Naive thymus-derived CD8-positive, alpha-beta T cell (primary cell): ENCODE results near the gene USP8. TPM values are rescaled to one million over a fixed set of nuclear protein-coding genes. Genes with fewer than 3 reads are reported as not detected.
"Not testable (repeated sequence)": the region's sequence is repeated elsewhere in the genome, so short reads cannot be mapped to it uniquely, and the experiment has no call there.

Experiments
- ATAC-seq, 2 donors: fragments of 150-1000 bp; cut with Tn5 transposase in 1 of 2; sonication (Bioruptor Pico), chemical (Tn5 transposase) in 1 of 2; 1 replicate in 1 of 2; 2 replicates in 1 of 2; pipeline ENCODE4 v1.10.0; 2021; ENCODE audit warnings: mild to moderate bottlenecking in 2 of 2, moderate library complexity in 2 of 2
- POLR2A ChIA-PET: fragments of 350-600 bp; sonication (Branson Sonifier 250); formaldehyde crosslinking; loops from one replicate; lab custom pipeline; 2021; ENCODE audit warnings: antibody characterized with exemption; lab: Charles Lee
- DNase-seq, 10 donors: peaks; one replicate each; pipeline versions ENCODE4 v3.0.0 to v3.0.0-alpha.2; 2020 to 2022
- H3K27ac Mint-ChIP-seq, 10 donors: one replicate each; pipeline ENCODE4 v1.8.0; 2020 to 2022; ENCODE audit warnings: mild to moderate bottlenecking in 10 of 10, mixed read lengths in 10 of 10, moderate library complexity in 4 of 10, inconsistent platforms in 1 of 10
- H3K27me3 Mint-ChIP-seq, 5 donors: one replicate each; pipeline ENCODE4 v1.8.0; 2021 to 2022; ENCODE audit warnings: mixed read lengths in 5 of 5
- H3K36me3 Mint-ChIP-seq, 3 donors: one replicate each; pipeline ENCODE4 v1.8.0; 2020 to 2022; ENCODE audit warnings: mixed read lengths in 3 of 3, mild to moderate bottlenecking in 2 of 3, inconsistent platforms in 1 of 3
- H3K4me1 Mint-ChIP-seq, 4 donors: one replicate each; pipeline ENCODE4 v1.8.0; 2021 to 2022; ENCODE audit warnings: mixed read lengths in 4 of 4
- H3K4me3 Mint-ChIP-seq, 10 donors: one replicate each; pipeline ENCODE4 v1.8.0; 2020 to 2022; ENCODE audit warnings: mild to moderate bottlenecking in 10 of 10, mixed read lengths in 10 of 10, moderate library complexity in 6 of 10, inconsistent platforms in 1 of 10
- H3K9me3 Mint-ChIP-seq, 9 donors: one replicate each; pipeline ENCODE4 v1.8.0; 2020 to 2022; ENCODE audit warnings: mixed read lengths in 9 of 9, mild to moderate bottlenecking in 3 of 9, inconsistent platforms in 1 of 9, moderate library complexity in 1 of 9
- polyA plus RNA-seq, 3 donors: library from polyadenylated mRNA; unstranded; fragments of 300-500 nt; fragmentation: Illumina TruSeq; gene quantifications; one replicate each; pipeline ENCODE4 v1.2.3, GENCODE V29; 2021
- total RNA-seq, 8 experiments: library from RNA in 2 of 8; stranded (reverse) in 2 of 8; gene quantifications; one replicate each; pipeline ENCODE4 v1.2.3 and lab custom pipeline; 2021 to 2026

USP8 gene
- total RNA-seq (10 to 100 TPM; 62.1 to 72.0 TPM), polyA plus RNA-seq (10 to 100 TPM; 27.5 to 29.7 (median 28.7) TPM), total RNA-seq (lab: John Stamatoyannopoulos, UW) (64.1 to 115 (median 101) reads per million in 6 experiments)

DNA sequence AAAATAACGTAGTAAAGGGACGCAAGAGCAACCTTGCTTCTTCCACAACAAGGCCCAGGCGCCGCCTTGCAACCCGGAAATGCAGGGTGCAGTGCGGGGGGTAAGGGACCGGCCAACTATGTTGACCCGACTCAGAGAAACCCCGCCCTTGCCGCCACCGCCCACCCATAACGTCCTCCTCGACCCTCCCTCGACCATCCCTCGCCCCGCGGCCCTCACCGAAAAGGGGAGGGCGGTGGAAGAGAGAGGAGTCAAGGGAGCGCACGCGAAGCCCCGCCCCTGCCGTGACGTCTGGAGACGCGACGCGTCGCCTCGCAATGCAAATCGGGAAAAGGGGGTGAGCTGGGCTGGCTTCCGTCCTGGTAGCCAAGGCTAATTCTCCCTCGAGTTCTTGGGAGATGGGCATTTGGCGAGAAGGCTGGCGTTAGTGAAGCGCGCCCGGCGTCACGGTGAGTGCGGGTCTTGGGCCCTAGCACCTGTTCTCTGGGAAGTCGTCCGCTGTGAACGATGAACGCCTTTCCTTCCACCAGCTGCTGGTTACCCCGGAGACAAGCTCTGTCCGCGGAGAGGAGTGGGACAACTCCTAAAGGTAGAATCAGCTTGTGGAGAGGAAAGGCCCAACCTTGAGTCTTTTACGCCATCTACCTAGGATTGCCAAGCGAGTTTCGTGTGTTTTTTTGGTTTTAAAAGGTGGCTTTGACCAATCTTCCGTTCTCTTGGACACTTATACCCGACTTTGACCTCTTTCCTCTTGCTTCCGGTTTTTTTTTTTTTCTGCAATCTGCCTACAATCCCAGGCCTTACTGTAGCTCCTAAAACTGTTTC is at the start of gene USP8:
USP8 (plus strand) TSS at position 340 of the 825 bp plus-strand sequence. CDS start 14,669 bp downstream, outside the sequence.
- Mint-ChIP-seq H3K36me3 (peaks cover 0 to 16% (median 0%) of the 10 kb centered on the region in 3 donors), H3K4me3 (peak within 1 kb of the TSS; percentile 92 to 100 (median 97)), H3K27me3 (no peaks in the 10 kb centered on the region), H3K9me3 (no peaks in the 10 kb centered on the region), H3K4me1 (peaks cover 13 to 49% (median 40%) of the 10 kb centered on the region in 4 donors), H3K27ac (peak within 1 kb of the TSS; percentile 92 to 99 (median 97))
- POLR2A ChIA-PET: interaction anchor here (0.7 to 4.2 kb wide), 5 partner anchors 50 to 483 kb away, joined by 3 to 97 read pairs (median 4); partner anchors contain the start of gene GABPB1
- DNase-seq (peak; percentile 86 to 95 (median 90)), ATAC-seq (peak; percentile 90 to 91)

DNA sequence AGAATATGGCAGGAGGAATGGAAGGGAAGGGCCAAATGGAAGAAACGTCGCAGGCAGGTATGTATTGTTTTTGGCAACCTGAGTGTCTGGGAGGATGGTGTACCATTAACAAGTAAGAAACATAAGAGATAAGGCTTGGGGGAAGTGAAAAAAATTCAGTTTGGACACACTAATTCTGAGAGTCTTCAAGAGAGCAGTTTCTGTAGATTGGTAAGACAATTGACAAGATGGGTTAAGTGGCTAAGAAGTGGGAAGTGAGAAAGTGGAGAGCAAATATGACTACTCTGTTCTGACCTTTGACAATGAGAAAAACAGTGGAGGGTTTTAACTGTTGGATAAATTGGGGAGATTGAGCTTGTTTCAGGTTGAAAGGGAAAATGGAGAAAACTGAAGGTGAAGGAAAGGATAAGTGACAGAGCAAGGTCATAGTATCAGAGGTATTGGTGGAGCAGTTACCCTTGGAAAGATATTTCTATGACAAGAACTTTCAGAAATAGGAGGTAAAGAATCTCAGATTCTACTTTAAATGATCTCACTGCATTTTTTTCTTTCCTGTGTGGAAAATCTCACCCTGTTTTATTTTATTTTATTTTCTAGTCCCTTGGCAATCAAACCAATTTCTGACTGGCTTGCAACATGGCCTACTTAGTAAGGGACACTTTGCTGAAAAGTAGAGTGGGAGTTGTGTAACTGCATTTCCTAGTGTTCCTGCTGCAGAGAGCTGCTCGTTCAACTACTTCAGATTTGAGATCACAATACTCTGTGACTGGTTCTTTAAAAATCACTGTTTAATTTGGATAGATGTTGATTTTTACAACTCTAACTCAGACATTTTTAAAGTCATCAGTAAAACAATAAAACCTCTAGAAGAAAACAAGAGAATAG is 46.1 kb upstream of the USP8 start:
- H3K36me3 Mint-ChIP-seq: peaks cover 0 to 2% (median 0%) of the 10 kb centered on the region in 3 donors
- POLR2A ChIA-PET: no interaction called here
- H3K27ac Mint-ChIP-seq: peak overlapping the region in 4 of 10 donors; percentile 3 to 23 (median 9)
- H3K4me1 Mint-ChIP-seq: peaks cover 9 to 10% (median 9%) of the 10 kb centered on the region in 4 donors
- DNase-seq (no peak), ATAC-seq (no peak)
- peaks cover 0 to 3% (median 0%) of the 10 kb centered on the region in 5 donors for H3K27me3 Mint-ChIP-seq
- no peak overlapping the region for H3K4me3 Mint-ChIP-seq
- no peaks in the 10 kb centered on the region for H3K9me3 Mint-ChIP-seq

DNA sequence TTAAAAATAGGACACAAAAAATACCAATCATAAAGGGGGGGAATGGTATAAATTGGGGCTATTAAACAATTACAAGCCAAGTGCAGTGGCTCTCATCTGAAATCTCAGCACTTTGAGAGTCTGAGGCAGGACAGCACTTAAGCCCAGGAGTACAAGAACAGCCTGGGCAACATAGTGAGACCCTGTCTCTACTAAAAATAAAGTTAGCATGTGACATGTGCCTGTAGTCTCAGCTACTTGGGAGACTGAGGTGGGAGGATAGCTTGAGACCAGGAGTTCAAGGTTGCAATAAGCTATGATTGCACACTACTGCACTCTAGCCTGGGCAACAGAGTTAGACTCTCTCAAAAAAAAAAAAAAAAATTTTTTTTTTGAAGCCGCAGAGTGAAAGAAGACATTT is 45.4 kb upstream of the USP8 start:
- ATAC-seq (no peak), DNase-seq (no peak)
- no peak overlapping the region for H3K4me3 Mint-ChIP-seq
- H3K27ac Mint-ChIP-seq: no peak overlapping the region
- POLR2A ChIA-PET: no interaction called here
- H3K9me3 Mint-ChIP-seq: no peaks in the 10 kb centered on the region
- H3K4me1 Mint-ChIP-seq: peaks cover 9 to 10% (median 9%) of the 10 kb centered on the region in 4 donors
- peaks cover 0 to 6% (median 0%) of the 10 kb centered on the region in 5 donors for H3K27me3 Mint-ChIP-seq
- peaks cover 0 to 2% (median 0%) of the 10 kb centered on the region in 3 donors for H3K36me3 Mint-ChIP-seq

DNA sequence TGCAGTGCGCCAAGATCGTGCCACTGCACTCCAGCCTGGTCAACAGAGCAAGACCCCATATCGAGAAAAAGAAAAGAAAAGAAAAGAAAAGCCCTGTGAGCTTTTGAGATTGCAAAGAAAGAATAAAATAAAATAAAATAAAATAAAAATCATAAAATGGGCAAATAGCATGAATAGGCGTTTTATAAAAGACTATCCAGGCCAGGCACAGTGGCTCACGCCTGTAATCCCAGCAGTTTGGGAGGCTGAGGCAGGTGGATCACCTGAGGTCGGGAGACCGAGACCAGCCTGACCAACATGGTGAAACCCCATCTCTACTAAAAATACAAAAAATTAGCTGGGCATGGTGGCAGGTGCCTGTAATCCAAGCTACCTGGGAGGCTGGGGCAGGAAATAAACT is 44.8 kb upstream of the USP8 start:
- ATAC-seq, DNase-seq, H3K27me3 Mint-ChIP-seq, POLR2A ChIA-PET, H3K9me3 Mint-ChIP-seq, H3K36me3 Mint-ChIP-seq, H3K4me1 Mint-ChIP-seq, H3K4me3 Mint-ChIP-seq, H3K27ac Mint-ChIP-seq: not testable (repeated sequence)

DNA sequence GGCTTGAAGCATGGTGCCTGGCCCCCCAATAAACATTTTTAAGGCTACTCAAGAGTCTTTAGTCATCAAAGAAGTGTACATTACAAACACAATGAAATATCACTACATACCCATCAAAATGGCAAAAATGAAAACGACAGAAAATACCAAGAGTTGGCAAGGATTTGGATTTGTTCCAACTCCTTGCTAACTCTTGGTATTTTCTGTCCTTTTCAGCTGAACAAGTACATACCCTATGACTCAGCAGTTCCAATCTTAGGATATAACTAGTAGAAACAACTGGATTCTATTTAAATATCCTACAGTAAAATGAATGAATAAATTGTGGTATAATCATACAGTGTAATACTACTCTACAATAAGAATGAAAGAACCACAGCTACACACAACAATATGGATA is 44.1 kb upstream of the USP8 start:
- Mint-ChIP-seq H3K9me3 (no peaks in the 10 kb centered on the region), H3K36me3 (peaks cover 0 to 2% (median 0%) of the 10 kb centered on the region in 3 donors), H3K27ac (no peak overlapping the region), H3K27me3 (peaks cover 0 to 6% (median 0%) of the 10 kb centered on the region in 5 donors), H3K4me1 (peaks cover 9 to 10% (median 9%) of the 10 kb centered on the region in 4 donors), H3K4me3 (no peak overlapping the region)
- DNase-seq (no peak), ATAC-seq (no peak)
- POLR2A ChIA-PET: interaction anchor here (0.7 kb wide), 1 partner anchor 1221 kb away, joined by 3 read pairs; no protein-coding TSS in a partner anchor

DNA sequence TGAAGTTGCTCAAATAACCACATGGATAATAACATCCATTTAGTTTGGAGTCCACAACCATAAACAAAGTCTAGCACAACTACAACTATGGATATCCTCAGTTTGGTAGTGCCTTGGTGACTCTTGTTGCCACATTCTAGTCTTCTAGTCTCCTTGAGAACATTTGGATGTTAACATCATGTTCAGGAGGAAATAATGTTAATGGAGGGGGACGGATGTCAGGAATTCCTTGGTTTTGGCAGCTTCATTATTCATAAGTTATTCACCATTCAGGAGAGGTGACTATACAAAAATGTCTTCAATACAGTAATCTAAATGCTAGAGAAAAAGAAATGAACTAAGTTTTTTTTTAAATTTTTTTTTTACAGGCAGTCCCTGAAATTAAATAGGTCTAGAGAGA is 42.8 kb upstream of the USP8 start:
- peaks cover 0 to 2% (median 0%) of the 10 kb centered on the region in 3 donors for H3K36me3 Mint-ChIP-seq
- H3K4me3 Mint-ChIP-seq: no peak overlapping the region
- H3K27ac Mint-ChIP-seq: no peak overlapping the region
- H3K9me3 Mint-ChIP-seq: no peaks in the 10 kb centered on the region
- DNase-seq (no peak), ATAC-seq (no peak)
- POLR2A ChIA-PET: no interaction called here
- H3K27me3 Mint-ChIP-seq: peaks cover 0 to 6% (median 0%) of the 10 kb centered on the region in 5 donors
- peaks cover 9 to 10% (median 9%) of the 10 kb centered on the region in 4 donors for H3K4me1 Mint-ChIP-seq

DNA sequence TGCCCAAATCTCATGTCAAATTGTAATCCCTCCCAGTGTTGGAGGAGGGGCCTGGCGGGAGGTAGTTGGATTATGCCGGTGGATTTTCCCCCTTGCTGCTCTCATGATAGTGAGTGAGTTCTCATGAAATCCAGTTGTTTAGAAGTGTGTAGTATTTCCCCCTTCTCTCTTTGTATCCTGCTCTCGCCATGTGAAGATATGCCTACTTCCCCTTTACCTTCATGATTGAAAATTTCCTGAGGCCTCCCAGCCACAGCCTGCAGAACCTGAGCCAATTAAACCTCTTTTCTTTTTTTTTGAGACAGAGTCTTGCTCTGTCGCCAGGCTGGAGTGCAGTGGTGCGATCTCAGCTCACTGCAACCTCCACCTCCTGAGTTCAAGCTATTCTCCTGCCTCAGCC is 41.8 kb upstream of the USP8 start:
- H3K4me3 Mint-ChIP-seq, POLR2A ChIA-PET, H3K36me3 Mint-ChIP-seq, DNase-seq, H3K27ac Mint-ChIP-seq, H3K9me3 Mint-ChIP-seq, H3K4me1 Mint-ChIP-seq, ATAC-seq, H3K27me3 Mint-ChIP-seq: not testable (repeated sequence)

DNA sequence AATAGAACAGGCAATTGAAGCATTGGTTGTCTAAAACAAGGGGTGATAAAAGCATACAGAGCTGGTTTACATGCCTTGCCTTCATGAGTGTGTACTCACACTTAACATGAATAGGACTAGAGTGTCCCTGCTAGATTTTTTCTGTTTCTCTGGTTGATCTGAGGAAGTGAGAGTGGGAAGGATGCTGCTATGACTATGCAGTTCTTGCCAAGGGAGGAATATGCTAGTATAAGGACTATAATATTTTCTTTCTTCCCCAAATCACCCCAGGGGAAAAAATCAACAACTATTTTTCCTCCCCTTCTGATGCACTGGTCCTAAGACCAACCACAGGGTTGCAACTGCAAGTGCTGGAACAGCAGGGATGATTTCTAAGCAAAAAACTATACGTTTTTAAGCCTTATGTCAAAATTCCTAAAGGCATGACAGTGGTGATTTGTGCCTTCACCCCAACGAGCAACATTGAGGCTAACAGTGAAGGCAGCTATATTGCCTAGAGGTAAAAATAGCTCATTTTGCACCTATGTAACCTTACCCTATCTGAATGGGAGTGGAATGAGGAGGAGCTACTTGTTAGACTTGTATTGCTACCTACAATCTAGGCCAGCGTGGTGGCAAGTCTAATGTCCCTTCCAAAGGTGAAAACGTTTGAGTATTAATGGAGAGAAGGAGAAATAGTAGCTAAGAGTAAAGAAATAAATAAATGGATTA is 33.5 kb upstream of the USP8 start:
- H3K36me3 Mint-ChIP-seq: peaks cover 0 to 3% (median 0%) of the 10 kb centered on the region in 3 donors
- no peaks in the 10 kb centered on the region for H3K4me1 Mint-ChIP-seq
- ATAC-seq (no peak), DNase-seq (no peak)
- H3K27ac Mint-ChIP-seq: no peak overlapping the region
- H3K9me3 Mint-ChIP-seq: no peaks in the 10 kb centered on the region
- H3K27me3 Mint-ChIP-seq: no peaks in the 10 kb centered on the region
- H3K4me3 Mint-ChIP-seq: no peak overlapping the region
- POLR2A ChIA-PET: no interaction called here

DNA sequence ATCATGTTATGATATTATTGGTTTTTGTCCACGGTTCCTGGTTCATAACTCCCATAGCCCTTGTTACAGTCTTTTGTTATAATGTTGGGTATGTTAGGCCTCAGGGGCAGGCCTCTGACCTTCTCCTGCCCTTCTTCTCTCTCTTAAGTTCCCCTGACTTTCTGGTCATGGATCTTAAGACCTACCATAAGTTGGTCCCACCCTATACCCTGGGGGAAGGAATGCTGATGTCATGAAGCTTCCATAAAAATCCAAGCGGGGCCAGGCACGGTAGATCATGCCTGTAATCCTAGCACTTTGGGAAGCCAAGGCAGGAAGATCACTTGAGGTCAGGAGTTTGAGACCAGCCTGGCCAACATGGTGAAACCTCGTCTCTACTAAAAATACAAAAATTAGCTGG is 32.6 kb upstream of the USP8 start:
- H3K4me3 Mint-ChIP-seq, H3K4me1 Mint-ChIP-seq, H3K36me3 Mint-ChIP-seq, H3K27me3 Mint-ChIP-seq, H3K27ac Mint-ChIP-seq, ATAC-seq, DNase-seq, H3K9me3 Mint-ChIP-seq: not testable (repeated sequence)
- POLR2A ChIA-PET: interaction anchor here (0.7 kb wide), 1 partner anchor 37 kb away, joined by 4 read pairs; no protein-coding TSS in a partner anchor

DNA sequence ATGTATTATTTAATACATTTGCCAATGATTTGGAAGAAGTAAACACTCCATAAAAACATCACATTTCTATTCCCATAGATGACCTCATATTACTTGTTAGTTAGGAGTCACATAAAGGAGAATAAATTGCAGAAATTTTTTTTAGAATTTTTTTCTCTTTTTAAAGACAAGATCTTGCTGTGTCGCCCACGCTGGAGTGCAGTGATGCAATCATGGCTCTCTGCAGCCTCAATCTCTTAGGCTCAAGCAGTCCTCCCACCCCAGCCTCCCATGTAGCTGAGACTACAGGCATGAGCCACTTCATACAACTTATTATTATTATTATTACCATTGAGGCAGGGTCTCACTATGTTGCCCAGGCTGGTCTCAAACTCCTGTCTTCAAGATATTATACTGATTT is 12.3 kb upstream of the USP8 start:
- Mint-ChIP-seq H3K4me3 (no peak overlapping the region), H3K36me3 (no peaks in the 10 kb centered on the region), H3K27ac (no peak overlapping the region), H3K4me1 (no peaks in the 10 kb centered on the region), H3K27me3 (peaks cover 0 to 4% (median 0%) of the 10 kb centered on the region in 5 donors), H3K9me3 (no peaks in the 10 kb centered on the region)
- POLR2A ChIA-PET: no interaction called here
- DNase-seq: no peak
- no peak for ATAC-seq

DNA sequence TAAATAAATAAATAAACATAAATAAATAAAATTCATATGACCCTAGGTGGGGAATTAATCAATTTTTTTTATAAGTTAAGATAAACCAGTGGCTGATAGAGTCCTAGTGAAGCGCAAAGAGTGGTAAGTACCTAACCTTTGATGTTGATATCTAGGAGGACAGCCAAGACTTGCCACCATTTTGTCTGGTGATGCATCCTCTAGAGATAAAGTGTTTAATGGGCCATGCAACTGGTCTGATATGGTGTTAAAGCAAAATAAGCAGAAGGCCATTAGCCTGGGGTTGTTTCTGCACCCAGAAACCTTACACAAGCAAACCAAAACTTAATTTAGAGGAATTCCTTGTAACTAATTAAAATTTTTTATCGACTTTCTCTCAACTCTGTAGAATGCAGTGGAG is 9.6 kb upstream of the USP8 start:
- H3K9me3 Mint-ChIP-seq: no peaks in the 10 kb centered on the region

DNA sequence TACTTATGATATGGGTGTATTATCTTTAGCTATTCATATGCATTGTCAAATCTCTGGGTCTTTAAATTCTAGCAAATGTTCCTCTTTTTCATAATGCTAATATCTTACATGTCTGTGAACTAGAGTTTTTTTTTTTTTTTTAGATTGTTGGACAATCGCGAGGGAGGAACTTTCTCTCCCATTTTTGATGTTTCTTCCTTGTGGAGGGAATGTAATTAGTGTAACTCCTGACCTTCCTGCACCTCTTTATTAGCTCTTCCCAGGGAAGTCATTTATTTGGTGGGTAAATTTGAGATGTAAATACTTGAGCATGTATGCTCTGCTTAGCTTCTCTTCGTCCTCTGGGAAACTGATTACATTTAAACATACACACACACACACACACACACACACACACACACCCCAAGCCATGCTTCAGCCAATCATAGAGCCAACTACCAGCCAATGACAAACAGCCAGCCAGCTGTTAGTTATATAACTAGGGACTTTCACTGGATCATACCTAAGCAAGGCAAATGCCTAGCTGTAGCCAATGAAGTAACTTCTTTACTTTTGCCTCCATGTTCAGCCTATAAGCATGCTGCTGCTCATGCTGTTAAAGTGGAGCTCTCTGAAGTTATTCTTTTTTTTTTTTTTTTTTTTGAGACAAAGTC is 8.3 kb upstream of the USP8 start:
- POLR2A ChIA-PET: no interaction called here
- no peak for DNase-seq
- Mint-ChIP-seq H3K4me3 (no peak overlapping the region), H3K27me3 (no peaks in the 10 kb centered on the region), H3K27ac (peak overlapping the region in 1 of 10 donors; percentile 13), H3K36me3 (no peaks in the 10 kb centered on the region), H3K4me1 (no peaks in the 10 kb centered on the region), H3K9me3 (no peaks in the 10 kb centered on the region)
- peak in 1 of 2 donors; percentile 55 for ATAC-seq

More for the DNA sequence above, 9.6 kb upstream of the USP8 start:
- no peak overlapping the region for H3K27ac Mint-ChIP-seq
- no peaks in the 10 kb centered on the region for H3K27me3 Mint-ChIP-seq
- DNase-seq: no peak
- H3K4me3 Mint-ChIP-seq: no peak overlapping the region
- no peaks in the 10 kb centered on the region for H3K4me1 Mint-ChIP-seq
- no peak for ATAC-seq
- POLR2A ChIA-PET: no interaction called here
- no peaks in the 10 kb centered on the region for H3K36me3 Mint-ChIP-seq
